NCI-H1048 (cell line): Measurements from ENCODE around the gene PDE4A.

Experiments used
- DNase-seq: peaks from one replicate; lab custom pipeline; 2025; lab: John Stamatoyannopoulos, UW

The PDE4A gene

GRCh38 chr19:10510301-10510802, 90.0 kb downstream of the PDE4A start:
- no peak for DNase-seq

- DNase-seq, result no peak
Measured at GRCh38 chr19:10513223-10513622, 92.9 kb downstream of the PDE4A start.

DNA sequence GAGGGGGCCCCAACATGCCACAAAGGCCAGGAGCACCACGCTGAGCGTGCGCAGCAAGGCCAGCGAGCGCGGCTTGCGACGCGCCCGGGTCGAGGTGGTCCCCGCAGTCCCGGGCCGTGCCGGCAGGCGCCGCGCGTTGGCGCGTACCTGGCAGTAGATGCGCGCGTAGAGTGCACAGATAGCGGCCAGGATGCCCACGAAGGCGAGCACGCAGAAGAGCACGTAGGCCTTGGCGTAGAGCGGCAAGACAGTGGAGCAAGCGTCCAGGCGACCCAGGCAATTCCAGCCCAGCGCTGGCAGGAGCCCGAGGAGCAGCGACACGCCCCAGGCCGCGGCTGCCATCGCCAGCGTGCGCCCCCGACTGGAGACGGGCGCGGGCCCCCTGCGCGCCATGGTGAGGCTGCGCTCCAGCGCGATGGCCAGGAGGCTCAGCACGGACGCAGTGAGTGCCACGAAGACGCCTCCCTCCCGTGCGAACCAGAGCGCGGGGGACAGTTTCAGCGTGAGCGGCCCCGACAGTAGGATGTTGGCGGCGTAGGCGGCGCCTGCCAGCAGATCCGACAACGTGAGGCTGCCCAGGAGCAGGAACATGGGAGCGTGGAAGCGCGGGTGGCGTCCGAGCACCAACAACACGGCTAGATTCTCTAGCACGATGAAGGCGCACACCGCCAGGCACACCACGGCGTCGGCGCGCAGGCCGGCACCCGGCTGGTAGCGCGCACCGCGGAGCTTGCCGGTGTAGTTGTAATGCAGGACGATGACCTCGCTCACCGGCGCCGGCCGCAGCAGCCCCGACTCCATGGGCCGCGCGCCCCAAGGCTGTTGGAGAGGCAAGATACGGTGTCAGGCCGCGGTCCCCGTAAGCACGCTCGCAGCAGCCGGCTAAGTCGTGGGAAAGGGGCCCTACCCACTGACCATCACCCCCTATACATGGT, 94.1 kb downstream of the PDE4A start:
- no peak for DNase-seq

GRCh38 chr19:10516064-10516385, 95.7 kb downstream of the PDE4A start:
- no peak for DNase-seq

DNA sequence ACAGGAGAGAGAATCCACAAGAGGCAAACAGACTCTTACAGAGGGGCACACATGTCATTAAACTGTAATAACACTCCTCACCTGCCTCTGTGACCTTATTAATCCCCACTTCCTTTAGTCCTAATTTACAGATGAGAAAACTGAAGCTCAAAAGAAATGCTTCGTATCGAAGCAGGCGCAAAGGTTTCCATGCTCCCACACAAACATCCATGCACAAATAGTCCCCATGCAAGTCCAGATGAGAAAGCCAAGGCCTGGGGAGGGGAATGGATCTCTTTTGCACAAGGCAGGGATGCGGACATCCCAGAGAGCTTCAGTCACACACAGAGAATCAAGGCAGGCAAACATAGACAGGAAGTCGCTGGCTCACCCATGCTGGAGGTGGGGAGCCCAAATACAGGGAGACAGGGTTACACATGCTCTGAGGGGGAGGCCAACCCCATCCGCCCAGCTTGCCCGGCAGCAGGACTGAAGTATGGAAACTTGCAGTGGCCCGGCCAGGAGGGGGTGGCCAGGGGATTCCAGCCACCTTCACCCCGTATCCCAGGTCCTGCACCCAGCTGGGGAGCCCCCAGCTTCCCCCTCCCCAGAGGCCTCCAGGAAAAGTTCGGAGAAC, 96.4 kb downstream of the PDE4A start:
- no peak for DNase-seq

- no peak for DNase-seq
Measured at GRCh38 chr19:10517361-10517759, 97.0 kb downstream of the PDE4A start, which contains the start of gene S1PR5. Gene S1PR5, minus strand, starts transcription at chr19:10517447. Its CDS starts 2,436 bp downstream, at chr19:10515011.

GRCh38 chr19:10517760-10518443, 97.6 kb downstream of the PDE4A start:
- no peak for DNase-seq

DNA sequence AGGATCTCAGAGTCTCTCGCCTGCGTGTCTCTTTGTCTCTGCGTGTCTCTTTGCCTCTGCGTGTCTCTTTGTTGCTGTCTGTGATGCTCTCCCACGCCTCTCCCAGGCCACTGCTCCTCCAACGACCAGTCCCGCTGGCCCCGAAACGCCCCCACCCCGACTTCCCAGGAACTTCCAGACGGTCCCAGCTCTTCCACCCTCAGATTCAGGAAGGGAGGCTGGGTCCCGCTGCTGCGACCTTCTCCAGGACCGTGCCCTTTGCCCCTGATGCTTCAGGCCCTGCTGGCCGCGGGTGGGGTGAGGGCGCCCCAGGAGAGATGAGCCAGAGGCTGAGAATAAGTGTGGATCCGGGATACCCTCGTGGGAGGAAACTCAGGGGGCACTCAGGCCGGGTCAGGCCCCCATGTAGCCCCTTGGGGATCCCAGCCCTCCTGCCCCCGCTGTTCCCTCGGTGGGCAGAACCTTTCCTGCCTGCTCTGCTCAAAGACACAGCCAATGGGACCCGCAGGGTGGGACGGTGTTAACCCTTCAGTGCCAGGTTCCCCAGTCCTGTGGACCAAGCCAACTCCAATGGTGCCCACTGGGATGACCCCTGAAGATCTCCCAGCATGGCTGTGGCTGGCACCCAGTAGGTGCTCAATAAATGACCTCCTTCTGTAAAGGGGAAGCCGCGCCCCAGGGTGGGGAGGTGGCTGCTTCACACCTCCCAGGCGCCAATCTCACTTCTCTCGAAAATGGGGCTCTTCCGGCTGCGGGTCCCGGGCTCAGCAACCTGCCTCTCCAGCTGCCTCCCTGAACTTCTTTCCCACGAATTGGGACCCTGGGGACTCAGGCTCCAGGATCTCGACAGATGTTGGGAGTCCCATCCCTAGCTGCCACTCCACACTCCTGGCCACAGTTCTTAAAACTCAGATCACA, 98.4 kb downstream of the PDE4A start:
- no peak for DNase-seq
